Gastrocnemius medialis (tissue), 4 donors: ENCODE data around the gene MAP1LC3A.

Experiments used
- CTCF ChIP-seq, 5 experiments: fragments of 450-650 bp in 3 of 5; fragments of 200-600 bp in 2 of 5; sonication (generic) in 2 of 5; IDR thresholded peaks in 4 of 5; conservative IDR thresholded peaks in 1 of 5; 1 replicate in 4 of 5; 2 replicates in 1 of 5; pipeline ENCODE4 v1.5.1; 2016 to 2019; ENCODE audit warnings: antibody characterized with exemption in 5 of 5, mild to moderate bottlenecking in 3 of 5, moderate library complexity in 3 of 5
- POLR2A ChIP-seq, 2 donors: fragments of 450-650 bp; IDR thresholded peaks; one replicate each; pipeline ENCODE4 v1.6.1; 2017; ENCODE audit warnings: antibody characterized with exemption in 2 of 2, mild to moderate bottlenecking in 2 of 2, moderate library complexity in 2 of 2

GRCh38 chr20:34525342-34525708 is 33.2 kb upstream of the MAP1LC3A start:
- no peak for TF ChIP-seq CTCF (IDR thresholded peaks at IDR 0.05 in 4 of 5, conservative IDR thresholded peaks at IDR 0.05 in 1 of 5)
- no peak for TF ChIP-seq POLR2A (IDR thresholded peaks at IDR 0.05)
